DND-41 (cell line): ENCODE measurements around the gene KIF24.

Source experiments
- EZH2 ChIP-seq: IDR thresholded peaks from 3 replicates; pipeline ENCODE4 v1.6.1; 2012; ENCODE audit warnings: borderline replicate concordance, low read depth, mild to moderate bottlenecking, moderate library complexity, low read length, inconsistent platforms; ENCODE audit not compliant: severe bottlenecking
- TF ChIP-seq, protein P1 (sequence below): IDR thresholded peaks from 2 replicates; pipeline ENCODE4 v1.5.1; 2012; ENCODE audit warnings: borderline replicate concordance, low read length, moderate library complexity, mild to moderate bottlenecking; ENCODE audit not compliant: poor library complexity, severe bottlenecking; ENCODE audit errors: extremely low read depth

DNA sequence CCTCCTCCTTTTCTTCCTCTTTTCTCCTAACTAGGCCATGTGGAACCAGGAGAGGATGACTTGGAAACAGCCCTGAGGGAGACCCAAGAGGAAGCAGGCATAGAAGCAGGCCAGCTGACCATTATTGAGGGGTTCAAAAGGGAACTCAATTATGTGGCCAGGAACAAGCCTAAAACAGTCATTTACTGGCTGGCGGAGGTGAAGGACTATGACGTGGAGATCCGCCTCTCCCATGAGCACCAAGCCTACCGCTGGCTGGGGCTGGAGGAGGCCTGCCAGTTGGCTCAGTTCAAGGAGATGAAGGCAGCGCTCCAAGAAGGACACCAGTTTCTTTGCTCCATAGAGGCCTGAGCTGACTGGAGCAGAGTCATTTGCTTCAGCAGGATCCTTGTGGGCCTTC lies 14.0 kb upstream of the KIF24 start:
- TF ChIP-seq, protein P1, sequence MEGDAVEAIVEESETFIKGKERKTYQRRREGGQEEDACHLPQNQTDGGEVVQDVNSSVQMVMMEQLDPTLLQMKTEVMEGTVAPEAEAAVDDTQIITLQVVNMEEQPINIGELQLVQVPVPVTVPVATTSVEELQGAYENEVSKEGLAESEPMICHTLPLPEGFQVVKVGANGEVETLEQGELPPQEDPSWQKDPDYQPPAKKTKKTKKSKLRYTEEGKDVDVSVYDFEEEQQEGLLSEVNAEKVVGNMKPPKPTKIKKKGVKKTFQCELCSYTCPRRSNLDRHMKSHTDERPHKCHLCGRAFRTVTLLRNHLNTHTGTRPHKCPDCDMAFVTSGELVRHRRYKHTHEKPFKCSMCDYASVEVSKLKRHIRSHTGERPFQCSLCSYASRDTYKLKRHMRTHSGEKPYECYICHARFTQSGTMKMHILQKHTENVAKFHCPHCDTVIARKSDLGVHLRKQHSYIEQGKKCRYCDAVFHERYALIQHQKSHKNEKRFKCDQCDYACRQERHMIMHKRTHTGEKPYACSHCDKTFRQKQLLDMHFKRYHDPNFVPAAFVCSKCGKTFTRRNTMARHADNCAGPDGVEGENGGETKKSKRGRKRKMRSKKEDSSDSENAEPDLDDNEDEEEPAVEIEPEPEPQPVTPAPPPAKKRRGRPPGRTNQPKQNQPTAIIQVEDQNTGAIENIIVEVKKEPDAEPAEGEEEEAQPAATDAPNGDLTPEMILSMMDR, result no peak
- TF ChIP-seq EZH2, result no peak
